Fibroblast of skin of right quadriceps (primary cell): ENCODE measurements around the gene CCDC184.
"Not testable (repeated sequence)": the region's sequence is repeated elsewhere in the genome, so short reads cannot be mapped to it uniquely, and the experiment has no call there.

Source experiments
- DNase-seq: peaks from one replicate; pipeline ENCODE4 v3.0.0-alpha.2; 2013

CCDC184 gene

GRCh38 chr12:48216785-48217184 is 33.3 kb downstream of the CCDC184 start:
- no peak for DNase-seq

DNA sequence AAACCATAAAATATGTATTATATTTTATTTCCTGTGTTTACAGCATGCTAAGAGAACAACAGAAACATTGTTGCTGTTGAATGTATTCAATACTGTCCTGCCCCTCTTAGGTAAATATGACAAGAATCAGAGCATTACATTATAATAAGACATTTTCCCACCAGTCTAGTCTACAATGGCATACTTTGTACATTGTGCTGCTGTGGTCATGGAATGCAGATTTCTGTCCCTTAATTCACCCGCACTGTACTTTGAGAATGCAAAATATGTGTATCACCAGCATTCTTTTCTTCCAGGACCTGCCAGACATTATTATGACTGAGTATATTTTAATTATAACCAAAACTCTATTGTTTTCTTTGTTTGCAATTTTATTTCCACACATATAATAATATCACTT is 36.2 kb downstream of the CCDC184 start:
- no peak for DNase-seq

DNA sequence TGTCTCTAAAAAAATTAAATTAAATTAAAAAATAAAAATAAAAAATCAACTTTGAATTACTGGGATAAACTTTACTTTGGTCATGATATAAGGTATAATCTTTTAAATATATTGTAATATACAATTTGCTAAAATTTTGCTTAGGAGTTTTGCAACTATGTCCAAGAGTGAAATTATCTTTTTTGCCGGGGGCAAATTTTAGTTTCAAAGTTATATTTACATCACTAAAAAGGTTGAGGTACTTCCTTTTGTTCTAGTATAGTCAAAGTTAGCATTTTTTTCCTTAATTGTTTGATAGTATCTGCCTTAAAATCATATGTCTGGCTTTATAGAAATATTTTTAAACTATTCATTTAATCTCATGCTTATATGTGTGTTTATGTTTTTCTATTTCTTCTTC is 37.3 kb downstream of the CCDC184 start:
- DNase-seq, result no peak

- no peak for DNase-seq
Measured at GRCh38 chr12:48221645-48222044, 38.2 kb downstream of the CCDC184 start.

GRCh38 chr12:48224533-48224932 is 41.1 kb downstream of the CCDC184 start:
- not testable (repeated sequence) for DNase-seq

DNA sequence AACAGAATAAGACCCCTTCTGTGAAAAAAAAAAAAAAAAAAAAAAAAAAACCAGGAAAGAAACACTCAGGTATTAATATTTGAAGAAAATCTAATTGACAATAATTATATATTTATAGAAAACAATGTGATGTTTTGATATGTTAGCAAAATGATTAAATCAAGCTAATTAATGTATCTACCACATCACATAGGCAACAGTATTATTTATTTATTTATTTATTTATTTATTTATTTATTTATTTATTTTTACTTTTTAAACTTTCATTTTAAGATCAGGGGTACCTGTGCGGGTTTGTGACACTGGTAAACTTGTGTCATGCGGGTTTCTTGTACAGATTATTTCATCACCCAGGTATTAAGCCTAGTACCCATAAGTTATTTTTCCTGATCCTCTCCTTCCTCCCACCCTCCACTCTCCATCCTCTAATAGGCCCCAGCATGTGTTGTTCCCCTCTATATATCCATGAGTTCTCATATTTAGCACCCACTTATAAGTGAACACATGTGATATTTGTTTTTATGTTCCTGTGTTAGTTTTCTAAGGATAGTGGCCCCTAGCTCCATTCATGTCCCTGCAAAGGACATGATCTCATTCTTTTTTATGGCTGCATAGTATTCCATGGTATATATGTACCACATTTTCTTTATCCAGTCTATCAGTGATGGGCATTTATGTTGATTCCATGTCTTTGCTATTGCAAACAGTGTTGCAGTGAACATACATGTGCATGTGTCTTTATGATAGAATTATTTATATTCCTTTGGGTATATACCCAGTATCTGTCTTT is 47.9 kb downstream of the CCDC184 start:
- not testable (repeated sequence) for DNase-seq
